ENCODE measurements around the gene SLU7. TPM values are rescaled to one million over a fixed set of nuclear protein-coding genes. Genes with fewer than 3 reads are reported as not detected.

Gene SLU7
- total RNA-seq = 54.5 and 75.6 TPM in 2 replicates

- Histone ChIP-seq H4K20me1 (ENCODE audit: insufficient read depth, low read length) (no peaks in the 10 kb centered on the region), H3K27me3 (ENCODE audit: insufficient read depth, low read length) (no peaks in the 10 kb centered on the region), H3K36me3 (ENCODE audit: insufficient read depth, low read length) (peaks cover 12% of the 10 kb centered on the region), H3K4me3 (ENCODE audit: insufficient read depth, low read length) (peak within 1 kb of the TSS; percentile 94), H3K4me2 (ENCODE audit: insufficient read depth, low read length) (peak within 1 kb of the TSS; percentile 99), H2AFZ (ENCODE audit: low read length) (peak within 1 kb of the TSS; percentile 93), H3K27ac (ENCODE audit: low read depth, low read length) (peak within 1 kb of the TSS; percentile 95), H3K79me2 (ENCODE audit: insufficient read depth, low read length) (peaks cover 53% of the 10 kb centered on the region), H3K9me3 (ENCODE audit: low read depth, low read length) (no peaks in the 10 kb centered on the region), H3K4me1 (ENCODE audit: insufficient read depth, low read length) (peaks cover 36% of the 10 kb centered on the region)
- peak; percentile 95 for DNase-seq (ENCODE audit: insufficient read length, low spot score, missing footprints)
- TF ChIP-seq CTCF (IDR thresholded peaks at IDR 0.05; ENCODE audit: extremely low read depth, low read depth, low read length) = no peak
These were observed at the start of gene SLU7 for GRCh38 chr5:160418561-160419457. SLU7 (minus strand) TSS chr5:160419081; CDS start chr5:160415294, 3,787 bp downstream.

GRCh38 chr5:160468363-160468975, 49.6 kb upstream of the SLU7 start:
- Histone ChIP-seq H4K20me1 (ENCODE audit: insufficient read depth, low read length) (no peaks in the 10 kb centered on the region), H3K4me3 (ENCODE audit: insufficient read depth, low read length) (peak overlapping the region; percentile 66), H3K27me3 (ENCODE audit: insufficient read depth, low read length) (no peaks in the 10 kb centered on the region), H3K9me3 (ENCODE audit: low read depth, low read length) (no peaks in the 10 kb centered on the region), H3K4me2 (ENCODE audit: insufficient read depth, low read length) (peak overlapping the region; percentile 78), H3K36me3 (ENCODE audit: insufficient read depth, low read length) (no peaks in the 10 kb centered on the region), H3K27ac (ENCODE audit: low read depth, low read length) (peak overlapping the region; percentile 40), H2AFZ (ENCODE audit: low read length) (peak overlapping the region; percentile 90), H3K79me2 (ENCODE audit: insufficient read depth, low read length) (no peaks in the 10 kb centered on the region), H3K4me1 (ENCODE audit: insufficient read depth, low read length) (peaks cover 45% of the 10 kb centered on the region)
- DNase-seq (ENCODE audit: insufficient read length, low spot score, missing footprints) = no peak
- no peak for TF ChIP-seq CTCF (IDR thresholded peaks at IDR 0.05; ENCODE audit: extremely low read depth, low read depth, low read length)

GRCh38 chr5:160467555-160468362, 48.9 kb upstream of the SLU7 start:
- Histone ChIP-seq H3K4me2 (ENCODE audit: insufficient read depth, low read length) (peak overlapping the region; percentile 78), H3K79me2 (ENCODE audit: insufficient read depth, low read length) (no peaks in the 10 kb centered on the region), H4K20me1 (ENCODE audit: insufficient read depth, low read length) (no peaks in the 10 kb centered on the region), H3K4me3 (ENCODE audit: insufficient read depth, low read length) (peak overlapping the region; percentile 66), H3K4me1 (ENCODE audit: insufficient read depth, low read length) (peaks cover 48% of the 10 kb centered on the region), H3K27ac (ENCODE audit: low read depth, low read length) (peak overlapping the region; percentile 40), H3K27me3 (ENCODE audit: insufficient read depth, low read length) (no peaks in the 10 kb centered on the region), H3K36me3 (ENCODE audit: insufficient read depth, low read length) (no peaks in the 10 kb centered on the region), H3K9me3 (ENCODE audit: low read depth, low read length) (no peaks in the 10 kb centered on the region), H2AFZ (ENCODE audit: low read length) (peak overlapping the region; percentile 90)
- DNase-seq (ENCODE audit: insufficient read length, low spot score, missing footprints) = peak; percentile 75
- no peak for TF ChIP-seq CTCF (IDR thresholded peaks at IDR 0.05; ENCODE audit: extremely low read depth, low read depth, low read length)
